ENCODE measurements around the gene KLLN. TPM values are rescaled to one million over a fixed set of nuclear protein-coding genes. Genes with fewer than 3 reads are reported as not detected.

KLLN gene
- total and polyA plus RNA-seq, 2 of the 13 experiments (the other 11 are each of a cell fraction or from before 2014, with no cell fraction given) = 0.08 to 0.44 TPM

GRCh38 chr10:87819289-87819585 is 44.1 kb downstream of the KLLN start:
- ChIA-PET CTCF (ENCODE audit: low intra/inter-chr PET ratio, low total read pairs) (no interaction called here), POLR2A (interaction anchor here (1.8 to 2.9 kb wide), 2 partner anchors 43 to 315 kb away, joined by 6 to 31 read pairs; partner anchors contain the start of genes KLLN, MINPP1 and PTEN)
- peaks cover 37% of the 10 kb centered on the region for H3K79me2 ChIP-seq (ENCODE audit: insufficient read depth, low read length)
- no peaks in the 10 kb centered on the region for H3K9me3 ChIP-seq (ENCODE audit: low read length)
- BruUV-seq (replicated peaks) = no TSS peak
- DNase-seq (ENCODE audit: low spot score) (no peak), FAIRE-seq (no peak), ATAC-seq (no peak)
- intact Hi-C loops (cut with micrococcal nuclease; ENCODE audit: unreplicated experiment) (loop anchor here (2.0 kb wide), 1 partner anchor 44 kb away; the partner anchor contains the start of genes KLLN and PTEN), in situ Hi-C loops (cut with HindIII; ENCODE audit: extremely low pct_ligation_motif_present, low pct_unique_long_range_greater_than_20kb) (no loop called here)
- no peak overlapping the region for H2AFZ ChIP-seq (ENCODE audit: low read length)
- H4K20me1 ChIP-seq (ENCODE audit: insufficient read depth, low read length) = peaks cover 20% of the 10 kb centered on the region; the same call in 1 of the 2 replicates
- H3K9ac ChIP-seq (ENCODE audit: insufficient read depth, low read depth, low read length) = peak overlapping the region; percentile 90; the same call in 1 of the 2 replicates
- no peaks in the 10 kb centered on the region for H3K36me3 ChIP-seq (replicated peaks in 1 of 2; ENCODE audit: control insufficient read depth in 1 of 2, insufficient read depth in 2 of 2, low read length in 2 of 2)
- peaks cover 28% of the 10 kb centered on the region for H3K4me1 ChIP-seq (ENCODE audit: insufficient read depth, low read length)
- H3K27me3 ChIP-seq (ENCODE audit: control insufficient read depth in 1 of 2, insufficient read depth in 2 of 2, low read length in 2 of 2) = no peaks in the 10 kb centered on the region; a peak in 1 of 5 replicates
- H3K4me3 ChIP-seq (replicated peaks in 1 of 3; ENCODE audit: insufficient read depth in 1 of 3, low read depth in 2 of 3, low read length in 3 of 3) = peak overlapping the region in 2 of 3 experiments; percentile 78 to 85; a peak in 3 of 6 replicates
- peak overlapping the region; percentile 94 for H3K4me2 ChIP-seq (ENCODE audit: low read depth, low read length)
- TF ChIP-seq AHDC1 (CRISPR knock-in tag; IDR thresholded peaks at IDR 0.05; ENCODE audit: borderline replicate concordance) (no peak), MXI1 (IDR thresholded peaks at IDR 0.05; ENCODE audit: borderline replicate concordance, low read depth, low read length) (no peak), ETV5 (CRISPR knock-in tag; IDR thresholded peaks at IDR 0.05; ENCODE audit: borderline replicate concordance) (no peak), TFE3 (CRISPR knock-in tag; IDR thresholded peaks at IDR 0.05) (no peak), CERS6 (CRISPR knock-in tag; IDR thresholded peaks at IDR 0.05) (no peak), ZNF230 (CRISPR knock-in tag; IDR thresholded peaks at IDR 0.05) (no peak), CREM (IDR thresholded peaks at IDR 0.05) (no peak), CREM (CRISPR knock-in tag; IDR thresholded peaks at IDR 0.05) (no peak), SRF (IDR thresholded peaks at IDR 0.05; ENCODE audit: low read depth, low read length) (no peak)
- WGBS (ENCODE audit: low lambda C conversion rate) = 57% methylated on average over 6 of the region's 6 CpGs
- H3K27ac ChIP-seq (ENCODE audit: extremely low read length, insufficient read depth, low read length) = no peak overlapping the region

Measured in HepG2 (cell line).